Fibroblast of lung (primary cell): Measurements from ENCODE around the gene MYEF2.

Experiments used
- EZH2 ChIP-seq: IDR thresholded peaks from 2 replicates; pipeline ENCODE4 v1.5.1; 2012; ENCODE audit warnings: low read length, control low read depth, mild to moderate bottlenecking; ENCODE audit errors: missing control alignments
- TF ChIP-seq, protein P1 (sequence below), 2 donors: IDR thresholded peaks in 1 of 2; conservative IDR thresholded peaks in 1 of 2; 1 replicate in 1 of 2; 2 replicates in 1 of 2; pipeline ENCODE4 v1.5.1; 2011 to 2012; ENCODE audit warnings: low read length in 2 of 2, control low read depth in 1 of 2, inconsistent platforms in 1 of 2, low read depth in 1 of 2, mild to moderate bottlenecking in 1 of 2

DNA sequence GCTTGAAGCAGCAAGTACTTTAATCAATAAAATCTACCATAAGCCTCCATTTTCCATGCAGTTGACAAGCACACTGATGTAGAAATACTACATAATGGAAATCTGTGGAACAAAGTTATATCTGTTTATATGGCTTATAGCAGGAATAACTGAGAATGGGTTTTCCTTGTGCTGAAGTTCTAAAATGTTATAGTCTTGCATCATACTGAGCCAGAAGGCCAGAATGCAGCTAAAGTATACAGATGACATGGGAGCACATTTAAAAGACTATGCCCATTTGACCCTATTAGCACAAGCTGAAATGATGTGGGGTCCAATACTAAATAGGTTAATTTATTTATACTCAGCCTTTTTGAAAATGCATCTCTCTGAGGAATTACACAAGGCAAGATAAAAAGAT lies 32.2 kb downstream of the MYEF2 start:
- no peak for TF ChIP-seq EZH2
- TF ChIP-seq, protein P1, sequence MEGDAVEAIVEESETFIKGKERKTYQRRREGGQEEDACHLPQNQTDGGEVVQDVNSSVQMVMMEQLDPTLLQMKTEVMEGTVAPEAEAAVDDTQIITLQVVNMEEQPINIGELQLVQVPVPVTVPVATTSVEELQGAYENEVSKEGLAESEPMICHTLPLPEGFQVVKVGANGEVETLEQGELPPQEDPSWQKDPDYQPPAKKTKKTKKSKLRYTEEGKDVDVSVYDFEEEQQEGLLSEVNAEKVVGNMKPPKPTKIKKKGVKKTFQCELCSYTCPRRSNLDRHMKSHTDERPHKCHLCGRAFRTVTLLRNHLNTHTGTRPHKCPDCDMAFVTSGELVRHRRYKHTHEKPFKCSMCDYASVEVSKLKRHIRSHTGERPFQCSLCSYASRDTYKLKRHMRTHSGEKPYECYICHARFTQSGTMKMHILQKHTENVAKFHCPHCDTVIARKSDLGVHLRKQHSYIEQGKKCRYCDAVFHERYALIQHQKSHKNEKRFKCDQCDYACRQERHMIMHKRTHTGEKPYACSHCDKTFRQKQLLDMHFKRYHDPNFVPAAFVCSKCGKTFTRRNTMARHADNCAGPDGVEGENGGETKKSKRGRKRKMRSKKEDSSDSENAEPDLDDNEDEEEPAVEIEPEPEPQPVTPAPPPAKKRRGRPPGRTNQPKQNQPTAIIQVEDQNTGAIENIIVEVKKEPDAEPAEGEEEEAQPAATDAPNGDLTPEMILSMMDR (conservative IDR thresholded peaks at IDR 0.05 in 1 of 2, IDR thresholded peaks at IDR 0.05 in 1 of 2; ENCODE audit: low read depth in 1 of 2, low read length in 2 of 2) = no peak
